Gastrocnemius medialis (tissue), 4 donors: Measurements from ENCODE around the gene NCF4.

ENCODE experiments used
- POLR2A ChIP-seq, 2 donors: fragments of 450-650 bp; IDR thresholded peaks; one replicate each; pipeline ENCODE4 v1.6.1; 2017; ENCODE audit warnings: antibody characterized with exemption in 2 of 2, mild to moderate bottlenecking in 2 of 2, moderate library complexity in 2 of 2
- TF ChIP-seq, protein P1 (sequence below), 5 experiments: fragments of 450-650 bp in 3 of 5; fragments of 200-600 bp in 2 of 5; sonication (generic) in 2 of 5; IDR thresholded peaks in 4 of 5; conservative IDR thresholded peaks in 1 of 5; 1 replicate in 4 of 5; 2 replicates in 1 of 5; pipeline ENCODE4 v1.5.1; 2016 to 2019; ENCODE audit warnings: antibody characterized with exemption in 5 of 5, mild to moderate bottlenecking in 3 of 5, moderate library complexity in 3 of 5

DNA sequence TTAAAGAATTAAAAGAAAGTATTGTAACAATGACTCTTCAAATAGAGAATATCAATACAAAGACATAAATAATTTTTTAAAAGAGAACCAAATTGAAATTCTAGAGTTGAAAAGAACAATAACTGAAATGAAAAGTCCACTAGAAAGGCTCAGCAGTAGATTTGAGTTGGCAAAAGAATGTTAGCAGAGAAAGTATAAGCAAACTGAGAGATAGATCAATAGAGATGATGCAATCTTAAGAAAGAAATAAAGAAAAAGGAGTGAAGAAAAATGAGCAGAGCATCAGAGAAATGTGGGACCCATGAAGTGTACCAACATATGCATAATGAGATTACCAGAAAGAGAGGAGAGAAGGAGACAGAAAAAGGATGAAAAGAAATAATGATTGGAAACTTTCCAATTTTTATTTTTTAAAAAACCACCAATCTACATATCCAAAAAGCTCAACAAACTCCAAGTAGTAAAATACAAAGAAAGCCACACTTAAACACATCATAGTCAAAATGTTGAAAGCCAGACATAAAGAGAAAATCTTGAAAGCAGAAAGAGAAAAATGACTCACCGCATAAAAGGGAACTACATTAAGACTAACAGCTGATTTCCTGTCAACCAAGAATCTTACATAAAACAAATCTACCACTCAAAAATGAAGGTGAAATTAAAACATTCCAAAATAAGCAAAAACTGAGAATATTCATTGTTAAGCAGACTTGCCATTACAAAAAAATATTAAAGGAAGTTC lies 20.9 kb downstream of the NCF4 start:
- TF ChIP-seq, protein P1, sequence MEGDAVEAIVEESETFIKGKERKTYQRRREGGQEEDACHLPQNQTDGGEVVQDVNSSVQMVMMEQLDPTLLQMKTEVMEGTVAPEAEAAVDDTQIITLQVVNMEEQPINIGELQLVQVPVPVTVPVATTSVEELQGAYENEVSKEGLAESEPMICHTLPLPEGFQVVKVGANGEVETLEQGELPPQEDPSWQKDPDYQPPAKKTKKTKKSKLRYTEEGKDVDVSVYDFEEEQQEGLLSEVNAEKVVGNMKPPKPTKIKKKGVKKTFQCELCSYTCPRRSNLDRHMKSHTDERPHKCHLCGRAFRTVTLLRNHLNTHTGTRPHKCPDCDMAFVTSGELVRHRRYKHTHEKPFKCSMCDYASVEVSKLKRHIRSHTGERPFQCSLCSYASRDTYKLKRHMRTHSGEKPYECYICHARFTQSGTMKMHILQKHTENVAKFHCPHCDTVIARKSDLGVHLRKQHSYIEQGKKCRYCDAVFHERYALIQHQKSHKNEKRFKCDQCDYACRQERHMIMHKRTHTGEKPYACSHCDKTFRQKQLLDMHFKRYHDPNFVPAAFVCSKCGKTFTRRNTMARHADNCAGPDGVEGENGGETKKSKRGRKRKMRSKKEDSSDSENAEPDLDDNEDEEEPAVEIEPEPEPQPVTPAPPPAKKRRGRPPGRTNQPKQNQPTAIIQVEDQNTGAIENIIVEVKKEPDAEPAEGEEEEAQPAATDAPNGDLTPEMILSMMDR (IDR thresholded peaks at IDR 0.05 in 4 of 5, conservative IDR thresholded peaks at IDR 0.05 in 1 of 5): no peak
- TF ChIP-seq POLR2A (IDR thresholded peaks at IDR 0.05): no peak
